IgD-negative memory B cell (primary cell): ENCODE measurements around the gene SGCG. TPM values are rescaled to one million over a fixed set of nuclear protein-coding genes. Genes with fewer than 3 reads are reported as not detected.
"Not testable (repeated sequence)": the region's sequence is repeated elsewhere in the genome, so short reads cannot be mapped to it uniquely, and the experiment has no call there.

Experiments
- H3K27ac Mint-ChIP-seq, 3 donors: one replicate each; pipeline ENCODE4 v1.8.0; 2020 to 2022; ENCODE audit warnings: mild to moderate bottlenecking in 3 of 3, mixed read lengths in 3 of 3, moderate library complexity in 1 of 3
- H3K27me3 Mint-ChIP-seq: one replicate; pipeline ENCODE4 v1.8.0; 2021; ENCODE audit warnings: mixed read lengths
- H3K36me3 Mint-ChIP-seq: one replicate; pipeline ENCODE4 v1.8.0; 2020; ENCODE audit warnings: mild to moderate bottlenecking, mixed read lengths
- H3K4me1 Mint-ChIP-seq, 3 donors: one replicate each; pipeline ENCODE4 v1.8.0; 2020 to 2022; ENCODE audit warnings: mixed read lengths in 3 of 3, mild to moderate bottlenecking in 1 of 3
- H3K4me3 Mint-ChIP-seq, 4 donors: one replicate each; pipeline ENCODE4 v1.8.0; 2020 to 2022; ENCODE audit warnings: mild to moderate bottlenecking in 4 of 4, mixed read lengths in 4 of 4, moderate library complexity in 3 of 4
- H3K9me3 Mint-ChIP-seq, 3 donors: one replicate each; pipeline ENCODE4 v1.8.0; 2020 to 2021; ENCODE audit warnings: mixed read lengths in 3 of 3, mild to moderate bottlenecking in 1 of 3
- polyA plus RNA-seq: library from polyadenylated mRNA; unstranded; fragments of 300-500 nt; fragmentation: Illumina TruSeq; gene quantifications from one replicate; pipeline ENCODE4 v1.2.3, GENCODE V29; 2021

The SGCG gene
- polyA plus RNA-seq, 1 donor from 2014 or later, result not detected

DNA sequence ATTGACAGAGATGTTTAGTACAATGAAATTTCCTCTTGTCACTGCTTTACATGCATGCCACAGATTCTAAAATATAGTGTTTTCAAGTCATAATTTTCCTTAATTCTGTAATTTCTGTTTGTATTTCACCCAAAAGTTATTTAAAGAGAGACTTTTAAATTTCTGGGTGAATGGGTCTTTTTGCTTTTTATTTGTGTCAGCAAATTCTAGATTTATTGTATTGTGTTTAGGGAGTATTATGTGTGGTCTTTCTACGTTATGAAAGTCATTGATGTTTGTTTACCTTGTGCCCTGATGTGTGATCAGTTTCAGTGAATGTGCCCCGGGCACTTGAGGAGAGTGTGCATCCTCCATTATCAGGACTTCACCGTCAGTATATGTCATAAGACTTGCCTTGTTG, 92.7 kb downstream of the SGCG start:
- H3K27ac Mint-ChIP-seq, result no peak overlapping the region
- no peaks in the 10 kb centered on the region for H3K4me1 Mint-ChIP-seq
- no peaks in the 10 kb centered on the region for H3K36me3 Mint-ChIP-seq
- no peak overlapping the region for H3K4me3 Mint-ChIP-seq
- H3K27me3 Mint-ChIP-seq, result no peaks in the 10 kb centered on the region
- peaks cover 0 to 1% (median 0%) of the 10 kb centered on the region in 3 donors for H3K9me3 Mint-ChIP-seq

DNA sequence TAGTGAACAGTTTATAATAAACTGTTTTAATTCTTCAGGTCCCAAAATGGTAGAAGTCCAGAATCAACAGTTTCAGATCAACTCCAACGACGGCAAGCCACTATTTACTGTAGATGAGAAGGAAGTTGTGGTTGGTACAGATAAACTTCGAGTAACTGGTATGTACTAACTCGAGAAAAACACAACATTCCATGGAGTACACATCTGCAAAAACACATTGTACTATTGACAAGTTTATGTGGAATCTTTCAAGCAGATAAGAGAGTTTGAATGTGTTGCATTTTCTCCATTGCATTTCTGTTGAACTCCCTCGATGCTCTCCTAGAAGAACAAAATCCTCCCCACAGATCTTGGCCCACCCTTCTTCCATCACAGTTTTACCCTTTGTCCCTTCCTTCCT, 98.5 kb downstream of the SGCG start:
- Mint-ChIP-seq H3K9me3 (peaks cover 0 to 8% (median 0%) of the 10 kb centered on the region in 3 donors), H3K27me3 (peaks cover 3% of the 10 kb centered on the region), H3K4me3 (no peak overlapping the region), H3K27ac (no peak overlapping the region), H3K4me1 (no peaks in the 10 kb centered on the region), H3K36me3 (no peaks in the 10 kb centered on the region)

DNA sequence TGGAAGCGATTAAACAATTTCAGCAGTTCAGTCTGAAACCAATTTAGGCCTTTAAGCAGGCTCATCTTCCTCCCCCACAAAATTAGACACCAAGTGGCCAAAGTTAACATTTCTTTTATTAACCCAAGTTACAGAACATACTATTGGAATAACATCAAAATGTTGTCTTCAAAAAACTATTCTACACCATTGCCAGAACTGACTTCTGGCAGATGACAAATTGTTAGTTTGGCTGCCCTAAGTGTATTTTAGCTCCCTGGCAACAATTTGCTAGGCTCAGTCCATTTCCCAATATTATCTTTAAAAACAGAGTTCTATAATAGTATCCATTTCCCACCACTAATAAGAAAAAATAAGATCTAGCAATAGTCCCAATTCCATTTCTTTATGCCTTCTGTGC, 107.8 kb downstream of the SGCG start:
- Mint-ChIP-seq H3K27ac (no peak overlapping the region), H3K4me3 (no peak overlapping the region), H3K27me3 (peaks cover 1% of the 10 kb centered on the region), H3K36me3 (peaks cover 1% of the 10 kb centered on the region), H3K9me3 (no peaks in the 10 kb centered on the region), H3K4me1 (no peaks in the 10 kb centered on the region)

DNA sequence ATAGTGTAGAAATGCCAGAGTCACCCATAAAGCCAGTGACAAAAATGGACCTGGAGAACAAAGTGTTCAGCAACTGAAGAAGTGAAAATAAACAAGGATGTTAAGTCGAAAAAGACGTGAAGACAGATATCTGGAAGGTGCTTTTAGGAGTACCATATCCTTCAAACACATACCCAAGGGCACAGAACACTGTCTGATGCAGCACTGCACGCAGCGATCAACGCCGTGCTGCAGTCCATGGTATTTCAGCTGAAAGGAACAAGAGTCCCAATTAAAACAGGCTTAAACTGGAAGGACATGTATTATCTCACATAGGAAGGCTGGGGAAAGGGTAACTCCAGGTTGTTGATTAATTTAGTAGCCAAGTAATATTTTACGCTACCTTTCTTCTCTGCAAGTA, 108.2 kb downstream of the SGCG start:
- Mint-ChIP-seq H3K27ac (no peak overlapping the region), H3K36me3 (peaks cover 1% of the 10 kb centered on the region), H3K9me3 (no peaks in the 10 kb centered on the region), H3K4me3 (no peak overlapping the region), H3K27me3 (peaks cover 1% of the 10 kb centered on the region), H3K4me1 (no peaks in the 10 kb centered on the region)

GRCh38 chr13:23289917-23290357, 109.2 kb downstream of the SGCG start:
- peaks cover 1% of the 10 kb centered on the region for H3K27me3 Mint-ChIP-seq
- no peaks in the 10 kb centered on the region for H3K9me3 Mint-ChIP-seq
- no peak overlapping the region for H3K4me3 Mint-ChIP-seq
- H3K4me1 Mint-ChIP-seq, result no peaks in the 10 kb centered on the region
- peaks cover 1% of the 10 kb centered on the region for H3K36me3 Mint-ChIP-seq
- H3K27ac Mint-ChIP-seq, result no peak overlapping the region

- Mint-ChIP-seq H3K4me1 (no peaks in the 10 kb centered on the region), H3K9me3 (no peaks in the 10 kb centered on the region)
Observed at GRCh38 chr13:23292586-23292985, 111.8 kb downstream of the SGCG start.

DNA sequence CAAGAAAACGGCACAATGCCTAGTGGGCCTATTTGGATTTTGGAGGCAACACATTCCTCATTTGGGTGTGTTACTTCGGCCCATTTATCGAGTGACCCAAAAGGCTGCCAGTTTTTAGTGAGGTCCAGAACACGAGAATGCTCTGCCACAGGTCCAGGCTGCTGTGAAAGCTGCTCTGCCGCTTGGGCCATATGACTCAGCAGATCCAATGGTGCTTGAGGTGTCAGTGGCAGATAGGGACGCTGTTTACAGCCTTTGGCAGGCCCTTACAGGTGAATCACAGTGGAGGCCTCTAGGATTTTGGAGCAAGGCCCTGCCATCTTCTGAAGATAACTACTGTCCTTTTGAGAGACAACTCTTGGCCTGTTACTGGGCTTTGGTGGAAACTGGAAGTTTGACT, 134.1 kb downstream of the SGCG start:
- not testable (repeated sequence) for H3K36me3 Mint-ChIP-seq, H3K27ac Mint-ChIP-seq, H3K27me3 Mint-ChIP-seq

More at GRCh38 chr13:23292586-23292985, 111.8 kb downstream of the SGCG start:
- Mint-ChIP-seq H3K27ac (no peak overlapping the region), H3K27me3 (peaks cover 2% of the 10 kb centered on the region), H3K4me3 (no peak overlapping the region), H3K36me3 (peaks cover 1% of the 10 kb centered on the region)

GRCh38 chr13:23319883-23320224, 139.1 kb downstream of the SGCG start:
- H3K9me3 Mint-ChIP-seq, result peaks cover 0 to 2% (median 0%) of the 10 kb centered on the region in 3 donors
- no peaks in the 10 kb centered on the region for H3K36me3 Mint-ChIP-seq
- no peak overlapping the region for H3K4me3 Mint-ChIP-seq

More for the DNA sequence above, 134.1 kb downstream of the SGCG start:
- not testable (repeated sequence) for H3K9me3 Mint-ChIP-seq, H3K4me3 Mint-ChIP-seq, H3K4me1 Mint-ChIP-seq

DNA sequence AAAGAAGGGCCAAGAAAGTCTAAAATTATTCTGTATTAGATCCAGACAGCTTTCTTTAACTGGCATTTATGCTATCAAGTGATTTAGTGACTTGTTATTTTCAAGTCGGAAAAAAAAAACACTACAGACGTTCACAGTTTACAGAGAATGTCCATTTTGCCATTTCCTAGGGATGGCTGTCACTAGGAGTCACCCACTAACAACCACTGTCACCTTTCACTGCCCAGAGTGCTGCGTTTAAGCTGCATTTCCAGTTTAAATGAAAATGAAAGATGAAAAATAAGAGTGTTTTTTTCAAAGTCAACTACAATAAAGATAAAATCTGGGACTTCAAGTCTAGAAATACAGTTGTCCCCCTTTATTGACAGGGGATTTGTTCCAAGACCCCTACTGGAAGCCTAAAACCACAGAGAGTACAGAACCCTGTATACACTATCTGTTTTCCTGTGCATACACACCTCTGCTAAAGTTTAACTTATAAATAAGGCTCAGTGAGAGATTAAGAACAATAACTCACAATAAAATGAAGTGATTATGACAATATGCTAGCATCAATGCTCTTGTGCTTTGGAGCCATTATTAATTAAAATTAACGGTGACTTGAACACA, 140.3 kb downstream of the SGCG start:
- Mint-ChIP-seq H3K9me3 (peaks cover 0 to 2% (median 0%) of the 10 kb centered on the region in 3 donors), H3K4me3 (peak overlapping the region; percentile 25 to 91 (median 84)), H3K27me3 (peaks cover 2% of the 10 kb centered on the region), H3K4me1 (peaks cover 0 to 7% (median 6%) of the 10 kb centered on the region in 3 donors), H3K27ac (peak overlapping the region in 1 of 3 donors; percentile 27), H3K36me3 (no peaks in the 10 kb centered on the region)

More at GRCh38 chr13:23319883-23320224, 139.1 kb downstream of the SGCG start:
- Mint-ChIP-seq H3K27me3 (peaks cover 2% of the 10 kb centered on the region), H3K4me1 (peaks cover 0 to 7% (median 6%) of the 10 kb centered on the region in 3 donors), H3K27ac (no peak overlapping the region)

DNA sequence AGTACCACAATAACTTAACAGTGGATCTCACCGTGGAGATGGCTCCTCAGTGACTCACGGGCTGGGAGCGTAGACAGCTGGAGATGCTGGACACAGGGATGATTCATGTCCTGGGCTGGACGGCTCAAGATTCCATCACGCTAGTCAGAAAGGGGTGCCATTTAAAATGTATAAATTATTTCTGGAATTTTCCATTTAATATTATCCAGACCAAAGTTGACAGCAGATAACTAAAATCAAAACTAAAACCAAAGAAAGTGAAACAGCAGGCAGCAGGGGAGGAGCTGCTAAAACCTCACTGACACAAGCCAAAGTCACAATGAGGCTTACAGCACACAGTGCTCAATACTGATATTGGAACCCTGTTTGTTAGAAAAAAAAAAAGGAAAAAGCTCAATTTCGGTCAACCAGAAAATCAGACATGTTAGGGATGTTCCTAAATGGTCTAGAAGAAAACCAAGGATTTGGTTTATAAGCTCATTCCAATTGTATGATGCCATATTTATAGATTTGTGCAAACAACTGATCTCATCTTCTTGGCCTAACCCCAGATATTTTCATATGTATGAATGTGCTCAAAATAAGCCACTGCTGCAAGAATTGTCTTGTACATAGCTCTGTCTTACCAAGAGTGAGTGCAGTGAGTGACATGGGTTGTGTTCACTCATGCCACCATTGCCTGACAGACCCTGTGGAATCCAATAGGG, 140.9 kb downstream of the SGCG start:
- H3K4me1 Mint-ChIP-seq, result peaks cover 0 to 7% (median 6%) of the 10 kb centered on the region in 3 donors
- peaks cover 2% of the 10 kb centered on the region for H3K27me3 Mint-ChIP-seq
- peak overlapping the region; percentile 25 to 91 (median 84) for H3K4me3 Mint-ChIP-seq
- H3K36me3 Mint-ChIP-seq, result no peaks in the 10 kb centered on the region
- H3K27ac Mint-ChIP-seq, result peak overlapping the region in 1 of 3 donors; percentile 27
- H3K9me3 Mint-ChIP-seq, result peaks cover 0 to 2% (median 0%) of the 10 kb centered on the region in 3 donors

GRCh38 chr13:23322353-23323336, 141.9 kb downstream of the SGCG start:
- Mint-ChIP-seq H3K36me3 (peaks cover 5% of the 10 kb centered on the region), H3K4me3 (no peak overlapping the region), H3K9me3 (no peaks in the 10 kb centered on the region), H3K4me1 (peaks cover 0 to 7% (median 6%) of the 10 kb centered on the region in 3 donors), H3K27me3 (peaks cover 2% of the 10 kb centered on the region), H3K27ac (no peak overlapping the region)

DNA sequence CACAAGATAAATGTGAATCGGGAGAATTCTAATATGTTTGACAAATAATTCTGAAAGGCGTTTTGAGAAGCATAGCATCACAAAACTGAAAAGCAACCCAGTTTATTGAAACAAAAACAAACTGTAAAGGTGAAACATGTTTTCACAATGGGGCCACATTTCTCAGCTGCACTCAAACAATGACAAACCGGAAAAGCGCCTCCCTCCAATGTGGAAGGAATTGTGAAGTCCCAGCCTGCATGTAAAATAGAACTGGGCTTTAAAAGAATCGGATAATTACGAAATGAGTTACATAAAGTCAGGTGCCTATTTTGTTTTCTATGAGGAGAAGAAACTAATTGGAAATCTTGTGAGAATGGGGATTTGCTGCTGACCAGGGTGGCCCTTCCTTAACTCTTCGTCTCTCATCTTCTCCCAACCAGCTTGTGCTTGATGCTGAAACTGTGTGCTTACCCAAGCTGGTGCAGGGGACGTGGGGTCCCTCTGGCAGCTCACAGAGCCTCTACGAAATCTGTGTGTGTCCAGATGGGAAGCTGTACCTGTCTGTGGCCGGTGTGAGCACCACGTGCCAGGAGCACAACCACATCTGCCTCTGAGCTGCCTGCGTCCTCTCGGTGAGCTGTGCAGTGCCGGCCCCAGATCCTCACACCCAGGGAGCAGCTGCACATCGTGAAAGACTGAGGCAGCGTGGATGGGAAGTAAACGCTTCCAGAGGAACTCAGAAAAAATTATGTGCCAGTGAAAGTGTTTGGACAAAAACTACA, 143.3 kb downstream of the SGCG start:
- Mint-ChIP-seq H3K27ac (no peak overlapping the region), H3K9me3 (no peaks in the 10 kb centered on the region), H3K4me3 (no peak overlapping the region), H3K4me1 (peaks cover 0 to 7% (median 6%) of the 10 kb centered on the region in 3 donors), H3K36me3 (peaks cover 5% of the 10 kb centered on the region), H3K27me3 (no peaks in the 10 kb centered on the region)

- peaks cover 0 to 7% (median 6%) of the 10 kb centered on the region in 3 donors for H3K4me1 Mint-ChIP-seq
- no peaks in the 10 kb centered on the region for H3K9me3 Mint-ChIP-seq
- H3K4me3 Mint-ChIP-seq, result no peak overlapping the region
- no peaks in the 10 kb centered on the region for H3K27me3 Mint-ChIP-seq
- H3K36me3 Mint-ChIP-seq, result peaks cover 5% of the 10 kb centered on the region
- H3K27ac Mint-ChIP-seq, result no peak overlapping the region
Observed at GRCh38 chr13:23325191-23325590, 144.4 kb downstream of the SGCG start.

- peaks cover 0 to 2% (median 0%) of the 10 kb centered on the region in 3 donors for H3K4me1 Mint-ChIP-seq
- H3K36me3 Mint-ChIP-seq, result peaks cover 11% of the 10 kb centered on the region
- H3K27me3 Mint-ChIP-seq, result no peaks in the 10 kb centered on the region
- H3K27ac Mint-ChIP-seq, result no peak overlapping the region
- H3K4me3 Mint-ChIP-seq, result no peak overlapping the region
- H3K9me3 Mint-ChIP-seq, result peaks cover 7 to 40% (median 7%) of the 10 kb centered on the region in 3 donors
Observed at GRCh38 chr13:23330356-23330755, 149.6 kb downstream of the SGCG start.
